Progenitor cell of endocrine pancreas (in vitro differentiated cells): ENCODE data around the gene GINS2. TPM values are rescaled to one million over a fixed set of nuclear protein-coding genes. Genes with fewer than 3 reads are reported as not detected.

ENCODE experiments used
- DNase-seq: peaks from one replicate; pipeline ENCODE4 v3.0.0; 2021; ENCODE audit warnings: low spot score; ENCODE audit not compliant: unreplicated experiment
- H3K27ac Mint-ChIP-seq: 2 replicates; pipeline ENCODE4 v1.8.0; 2021; ENCODE audit warnings: mild to moderate bottlenecking, moderate library complexity, mixed read lengths
- H3K27me3 Mint-ChIP-seq: 2 replicates; pipeline ENCODE4 v1.8.0; 2021; ENCODE audit warnings: mixed read lengths
- H3K36me3 Mint-ChIP-seq: 2 replicates; pipeline ENCODE4 v1.8.0; 2022; ENCODE audit warnings: mixed read lengths; ENCODE audit not compliant: insufficient read depth
- H3K4me1 Mint-ChIP-seq: 2 replicates; pipeline ENCODE4 v1.8.0; 2021; ENCODE audit warnings: low read depth, mixed read lengths
- H3K4me3 Mint-ChIP-seq: 2 replicates; pipeline ENCODE4 v1.8.0; 2021; ENCODE audit warnings: low read depth, mild to moderate bottlenecking, moderate library complexity, mixed read lengths
- H3K9me3 Mint-ChIP-seq: 2 replicates; pipeline ENCODE4 v1.8.0; 2021; ENCODE audit warnings: low read depth, mixed read lengths
- CTCF ChIP-seq: fragments of 200-600 bp; sonication (generic); IDR thresholded peaks from one replicate; pipeline ENCODE4 v1.5.0; 2021; ENCODE audit warnings: antibody characterized with exemption, mild to moderate bottlenecking; ENCODE audit not compliant: unreplicated experiment
- total RNA-seq: library from RNA; stranded (reverse); gene quantifications from 2 replicates; pipeline ENCODE4 v1.2.1, GENCODE V29; 2021

The GINS2 gene
- total RNA-seq, 1 donor from 2014 or later, result 22.3 TPM

GRCh38 chr16:85696781-85697180, 8.0 kb upstream of the GINS2 start:
- no peak for DNase-seq
- Mint-ChIP-seq H3K27me3 (peaks cover 26% of the 10 kb centered on the region), H3K4me3 (no peak overlapping the region), H3K9me3 (no peaks in the 10 kb centered on the region), H3K36me3 (no peaks in the 10 kb centered on the region), H3K27ac (no peak overlapping the region), H3K4me1 (no peaks in the 10 kb centered on the region)
- TF ChIP-seq CTCF, result no peak

- H3K4me1 Mint-ChIP-seq, result peaks cover 2% of the 10 kb centered on the region
- no peaks in the 10 kb centered on the region for H3K9me3 Mint-ChIP-seq
- no peaks in the 10 kb centered on the region for H3K36me3 Mint-ChIP-seq
- TF ChIP-seq CTCF, result no peak
- peaks cover 21% of the 10 kb centered on the region for H3K27me3 Mint-ChIP-seq
- H3K4me3 Mint-ChIP-seq, result no peak overlapping the region
- DNase-seq, result no peak
- no peak overlapping the region for H3K27ac Mint-ChIP-seq
Measured at GRCh38 chr16:85695196-85696128, 6.7 kb upstream of the GINS2 start.

GRCh38 chr16:85690469-85691064, 1.8 kb upstream of the GINS2 start:
- Mint-ChIP-seq H3K36me3 (peaks cover 2% of the 10 kb centered on the region), H3K27me3 (peaks cover 3% of the 10 kb centered on the region), H3K9me3 (no peaks in the 10 kb centered on the region), H3K27ac (no peak overlapping the region), H3K4me1 (peaks cover 15% of the 10 kb centered on the region), H3K4me3 (no peak overlapping the region)
- no peak for DNase-seq
- no peak for TF ChIP-seq CTCF

GRCh38 chr16:85689950-85690320, 1.2 kb upstream of the GINS2 start:
- DNase-seq, result no peak
- Mint-ChIP-seq H3K36me3 (peaks cover 2% of the 10 kb centered on the region), H3K27ac (peak overlapping the region; percentile 73), H3K4me3 (no peak overlapping the region), H3K4me1 (peaks cover 15% of the 10 kb centered on the region), H3K27me3 (peaks cover 2% of the 10 kb centered on the region), H3K9me3 (no peaks in the 10 kb centered on the region)
- no peak for TF ChIP-seq CTCF

- no peaks in the 10 kb centered on the region for H3K9me3 Mint-ChIP-seq
- H3K4me3 Mint-ChIP-seq, result peak overlapping the region; percentile 63
- peaks cover 2% of the 10 kb centered on the region for H3K36me3 Mint-ChIP-seq
- H3K4me1 Mint-ChIP-seq, result peaks cover 15% of the 10 kb centered on the region
- no peaks in the 10 kb centered on the region for H3K27me3 Mint-ChIP-seq
- no peak for DNase-seq
- TF ChIP-seq CTCF, result no peak
- no peak overlapping the region for H3K27ac Mint-ChIP-seq
Measured at GRCh38 chr16:85689285-85689949, 663 bp upstream of the GINS2 start.
